NOMO-1 treated with dmso at 0.1 percent for 144 hours (cell line): ENCODE data around the gene CYREN.
"Not testable (repeated sequence)": the region's sequence is repeated elsewhere in the genome, so short reads cannot be mapped to it uniquely, and the experiment has no call there.

ENCODE experiments used
- DNase-seq: peaks from one replicate; lab custom pipeline; 2025; ENCODE audit not compliant: unreplicated experiment; lab: John Stamatoyannopoulos, UW

CYREN gene

DNA sequence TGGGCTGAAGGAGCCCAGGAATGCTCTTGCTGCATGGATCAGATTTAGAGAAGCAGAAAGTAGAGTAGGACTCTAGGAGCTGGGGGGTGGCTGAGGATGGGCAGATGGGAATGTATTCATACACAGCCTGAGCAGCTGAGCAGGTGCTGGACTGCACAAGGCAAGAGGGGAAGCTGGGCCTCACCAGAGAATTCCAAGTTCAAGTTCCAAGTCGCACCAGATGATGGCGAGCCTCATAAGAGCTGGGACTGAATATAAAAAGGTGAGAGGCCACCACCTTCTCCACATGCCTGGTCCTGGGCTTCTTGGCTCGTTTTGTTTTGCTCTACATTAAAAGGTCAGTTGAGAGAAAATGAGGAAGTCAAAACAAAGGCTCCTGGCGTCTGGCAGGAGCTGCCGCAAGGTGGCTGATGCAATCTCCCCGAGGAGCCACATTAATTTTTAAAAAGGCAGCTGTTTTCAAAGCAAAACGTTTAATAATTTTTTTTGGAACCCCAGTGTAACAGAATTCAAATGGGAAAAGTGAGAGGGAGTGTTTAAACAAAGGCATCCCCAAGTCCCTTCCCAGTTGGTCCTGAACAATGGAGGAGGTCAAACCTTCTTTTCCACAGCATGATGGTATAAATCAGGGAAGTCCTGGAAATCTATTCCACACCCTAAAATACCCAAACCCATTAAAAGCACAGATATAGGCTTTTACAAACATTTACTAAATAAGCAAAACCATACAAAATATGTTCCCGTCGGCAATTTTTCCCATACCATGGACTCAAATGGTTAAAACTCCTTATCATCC, 9.5 kb downstream of the CYREN start:
- DNase-seq: peak; percentile 50

GRCh38 chr7:135160098-135160857, 10.2 kb downstream of the CYREN start:
- no peak for DNase-seq

DNA sequence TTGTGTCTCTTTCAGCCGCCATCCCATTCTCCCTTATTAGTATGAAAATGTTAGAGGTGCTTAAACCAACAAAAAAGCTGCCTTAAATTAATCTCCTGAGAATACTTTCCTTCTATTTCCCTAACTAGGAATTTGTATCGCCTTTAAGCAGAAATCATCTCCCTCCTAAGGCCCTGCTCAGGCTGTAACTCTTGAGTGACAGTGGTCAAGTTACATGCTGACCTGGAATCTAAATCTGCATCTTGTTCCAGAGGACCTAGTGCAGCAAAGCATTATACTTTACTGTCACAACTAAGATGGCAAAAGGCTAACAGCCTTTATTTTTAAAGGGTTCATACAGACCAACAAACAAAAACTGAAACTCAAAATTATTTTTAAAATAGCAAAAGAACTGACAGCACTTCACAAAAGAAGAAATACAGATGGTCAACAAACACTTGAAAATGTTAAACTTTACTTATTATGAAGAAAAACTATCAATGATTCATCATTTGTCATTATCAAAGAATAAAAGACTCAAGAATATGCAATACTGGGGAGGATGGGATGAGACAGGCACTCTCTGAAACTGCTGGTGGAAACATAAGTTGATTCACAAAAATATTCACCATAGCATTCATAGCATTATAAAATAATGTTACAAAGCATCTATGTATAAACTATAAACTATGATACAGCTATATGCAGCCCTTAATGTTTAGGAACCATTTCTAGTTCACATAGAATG, 11.0 kb downstream of the CYREN start:
- no peak for DNase-seq

- DNase-seq: no peak
Measured at GRCh38 chr7:135158874-135159273, 11.6 kb downstream of the CYREN start.

- DNase-seq: no peak
Measured at GRCh38 chr7:135158141-135158655, 12.3 kb downstream of the CYREN start.

GRCh38 chr7:135156290-135156689, 14.2 kb downstream of the CYREN start:
- DNase-seq: no peak

DNA sequence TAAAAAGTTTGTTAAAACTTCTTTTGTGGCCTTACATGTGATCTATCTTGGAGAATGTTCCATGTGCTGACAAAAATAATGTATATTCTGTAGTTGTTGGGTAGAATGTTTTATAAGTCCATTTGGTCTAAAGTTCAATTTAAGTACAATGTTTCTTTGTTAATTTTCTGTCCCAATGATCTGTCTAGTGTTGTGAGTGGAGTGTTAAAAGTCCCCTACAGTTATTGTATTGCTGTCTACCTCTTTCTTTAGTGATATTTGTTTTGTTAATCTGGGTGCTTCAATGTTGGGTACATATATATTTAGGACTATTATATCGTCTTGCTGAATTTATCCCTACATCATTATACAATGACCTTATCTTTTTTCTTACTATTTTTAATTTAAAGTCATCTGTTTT, 15.8 kb downstream of the CYREN start:
- no peak for DNase-seq

- DNase-seq: no peak
Measured at GRCh38 chr7:135152442-135152841, 18.1 kb downstream of the CYREN start.

- no peak for DNase-seq
Measured at GRCh38 chr7:135151533-135151932, 19.0 kb downstream of the CYREN start.

GRCh38 chr7:135151132-135151531, 19.4 kb downstream of the CYREN start:
- no peak for DNase-seq

- no peak for DNase-seq
Measured at GRCh38 chr7:135150072-135150782, 20.3 kb downstream of the CYREN start.

- DNase-seq: no peak
Measured at GRCh38 chr7:135147899-135148721, 22.4 kb downstream of the CYREN start, which contains the start of gene TMEM140. Gene TMEM140, plus strand, starts transcription at chr7:135148072. Its CDS starts 16,370 bp downstream, at chr7:135164442.

DNA sequence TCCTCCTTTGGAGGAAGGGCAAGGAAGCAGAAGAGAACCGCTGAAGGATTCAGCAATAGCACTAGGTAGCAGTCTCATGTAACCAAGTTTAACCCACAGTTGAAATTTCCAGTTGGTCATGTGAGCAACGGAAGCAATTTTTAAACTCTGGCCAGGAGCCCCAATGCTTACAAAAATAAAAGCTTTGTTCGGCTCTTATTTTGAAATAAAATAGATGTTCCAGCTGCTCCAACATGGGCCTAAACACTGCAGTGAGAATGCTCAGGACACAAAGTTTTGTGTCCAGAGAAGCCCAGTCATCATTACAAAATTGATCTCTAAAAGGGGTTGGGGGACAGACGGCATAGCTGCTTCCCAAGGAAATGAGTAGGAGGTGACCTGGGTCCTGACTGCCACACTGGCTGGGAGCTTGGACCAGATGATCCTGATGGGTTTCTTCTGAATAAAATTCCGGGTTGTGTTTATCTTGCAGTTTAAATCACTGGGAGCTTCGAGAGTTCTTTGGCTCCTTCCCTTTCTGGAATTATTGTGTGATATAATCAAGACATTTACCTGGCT, 23.1 kb downstream of the CYREN start:
- DNase-seq: no peak

- DNase-seq: no peak
Measured at GRCh38 chr7:135143885-135144668, 26.4 kb downstream of the CYREN start.

GRCh38 chr7:135129579-135129978, 40.9 kb downstream of the CYREN start:
- no peak for DNase-seq

- no peak for DNase-seq
Measured at GRCh38 chr7:135128931-135129330, 41.6 kb downstream of the CYREN start.

DNA sequence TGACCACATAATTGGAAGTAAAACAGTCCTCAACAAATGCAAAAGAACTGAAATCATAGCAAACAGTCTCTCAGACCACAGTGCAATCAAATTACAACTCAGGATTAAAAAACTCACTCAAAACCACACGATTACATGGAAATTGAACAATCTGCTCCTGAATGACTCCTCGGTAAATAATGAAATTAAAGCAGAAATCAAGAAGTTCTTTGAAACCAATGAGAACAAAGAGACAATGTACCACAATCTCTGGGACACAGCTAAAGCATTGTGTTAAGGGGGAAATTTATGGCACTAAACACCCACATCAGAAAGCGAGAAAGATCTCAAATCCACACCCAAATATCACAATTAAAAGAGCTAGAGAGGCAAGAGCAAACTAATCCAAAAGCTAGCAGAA, 45.9 kb downstream of the CYREN start:
- DNase-seq: not testable (repeated sequence)

GRCh38 chr7:135121868-135122267, 48.6 kb downstream of the CYREN start:
- no peak for DNase-seq

DNA sequence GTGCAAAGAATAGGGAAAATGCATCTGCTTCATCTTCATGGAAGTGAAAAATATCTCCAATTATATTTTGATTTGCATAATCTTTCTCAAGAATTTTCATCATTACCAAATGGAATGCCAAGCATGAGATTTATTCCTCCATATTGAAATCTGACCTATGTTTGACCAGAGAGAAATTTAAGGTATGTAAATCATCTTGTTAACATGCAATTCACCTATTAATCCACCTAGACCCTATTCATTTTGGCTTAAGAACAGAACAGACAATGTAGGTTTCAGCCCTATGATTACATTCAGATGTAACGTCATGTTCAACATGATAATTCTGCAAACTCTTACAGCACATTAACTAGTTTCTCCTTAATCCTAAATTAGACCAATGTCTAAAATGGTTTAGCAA, 53.4 kb downstream of the CYREN start:
- no peak for DNase-seq
